ENCODE results near the gene MRPS18C.

MRPS18C gene

GRCh38 chr4:83455281-83456183, at the start of gene MRPS18C, which contains the start of gene HELQ:
Gene MRPS18C (plus strand): TSS chr4:83456058. CDS start chr4:83456078, 20 bp downstream.
Gene HELQ (minus strand): TSS chr4:83455823. CDS start chr4:83455693, 130 bp downstream.
- no peaks in the 10 kb centered on the region for H3K27me3 ChIP-seq (replicated peaks; ENCODE audit: control insufficient read depth, insufficient read depth, low read length)
- peak; percentile 91 for DNase-seq (ENCODE audit: extremely low read depth, insufficient read length)
- H3K4me3 ChIP-seq (replicated peaks; ENCODE audit: low read depth, low read length) = peak within 1 kb of the TSS; percentile 84
- H3K36me3 ChIP-seq (ENCODE audit: control insufficient read depth, insufficient read depth, low read length) = no peaks in the 10 kb centered on the region; the same call in none of the 2 replicates
- TF ChIP-seq CTCF (IDR thresholded peaks at IDR 0.05; ENCODE audit: insufficient read depth, low read length, poor library complexity, severe bottlenecking) = peak; percentile 9

DNA sequence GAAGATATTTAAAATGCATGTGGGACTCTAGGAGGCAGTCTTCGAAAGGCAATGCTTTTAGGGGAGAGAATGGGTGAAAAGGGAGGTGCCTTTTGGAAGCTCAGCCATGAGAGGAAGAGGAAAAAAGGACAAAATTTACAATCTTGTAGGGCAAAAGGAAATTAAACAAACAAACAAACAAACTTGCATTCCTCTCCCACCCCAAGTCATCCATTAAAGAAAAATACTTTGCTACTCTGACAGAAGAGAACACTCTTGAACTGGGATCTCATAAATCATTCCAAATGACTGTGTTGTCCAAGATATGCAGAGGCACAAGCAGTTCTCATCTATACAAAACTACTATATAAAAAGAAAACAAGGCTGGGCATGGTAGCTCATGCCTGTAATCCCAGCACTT, 47.0 kb upstream of the MRPS18C start:
- no peak overlapping the region for H3K4me3 ChIP-seq (replicated peaks; ENCODE audit: low read depth, low read length)

GRCh38 chr4:83413676-83414075, 42.2 kb upstream of the MRPS18C start:
- DNase-seq (ENCODE audit: extremely low read depth, insufficient read length) = no peak
- H3K36me3 ChIP-seq (ENCODE audit: control insufficient read depth, insufficient read depth, low read length) = peaks cover 7% of the 10 kb centered on the region
- H3K4me3 ChIP-seq (replicated peaks; ENCODE audit: low read depth, low read length) = no peak overlapping the region
- no peaks in the 10 kb centered on the region for H3K27me3 ChIP-seq (replicated peaks; ENCODE audit: control insufficient read depth, insufficient read depth, low read length)
- no peak for TF ChIP-seq CTCF (IDR thresholded peaks at IDR 0.05; ENCODE audit: insufficient read depth, low read length, poor library complexity, severe bottlenecking)

More for the DNA sequence above, 47.0 kb upstream of the MRPS18C start:
- Histone ChIP-seq H3K27me3 (replicated peaks; ENCODE audit: control insufficient read depth, insufficient read depth, low read length) (no peaks in the 10 kb centered on the region), H3K36me3 (ENCODE audit: control insufficient read depth, insufficient read depth, low read length) (peaks cover 1% of the 10 kb centered on the region)
- TF ChIP-seq CTCF (IDR thresholded peaks at IDR 0.05; ENCODE audit: insufficient read depth, low read length, poor library complexity, severe bottlenecking) = no peak
- no peak for DNase-seq (ENCODE audit: extremely low read depth, insufficient read length)

GRCh38 chr4:83417566-83417965, 38.3 kb upstream of the MRPS18C start:
- peaks cover 5% of the 10 kb centered on the region for H3K36me3 ChIP-seq (ENCODE audit: control insufficient read depth, insufficient read depth, low read length)
- DNase-seq (ENCODE audit: extremely low read depth, insufficient read length) = no peak
- no peak for TF ChIP-seq CTCF (IDR thresholded peaks at IDR 0.05; ENCODE audit: insufficient read depth, low read length, poor library complexity, severe bottlenecking)
- no peak overlapping the region for H3K4me3 ChIP-seq (replicated peaks; ENCODE audit: low read depth, low read length)
- H3K27me3 ChIP-seq (replicated peaks; ENCODE audit: control insufficient read depth, insufficient read depth, low read length) = no peaks in the 10 kb centered on the region

DNA sequence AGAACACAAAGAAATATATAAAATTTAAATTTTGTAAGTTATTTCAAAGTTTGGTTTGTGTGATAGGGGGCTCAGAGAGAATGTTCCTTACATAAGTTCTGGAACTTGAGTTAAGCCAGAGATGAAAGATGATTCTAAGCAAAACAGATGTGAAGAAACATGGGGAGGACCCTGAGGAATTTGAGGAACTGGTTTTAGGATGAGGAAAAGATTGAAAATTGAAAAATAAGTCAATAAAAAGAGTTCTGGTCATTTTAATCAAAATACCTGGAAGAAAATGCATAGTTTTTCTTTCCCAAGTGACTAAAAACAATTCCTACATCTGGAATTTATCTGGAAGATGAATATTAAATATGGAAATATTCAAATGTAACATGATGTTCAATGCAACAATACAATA, 37.6 kb upstream of the MRPS18C start:
- Histone ChIP-seq H3K27me3 (replicated peaks; ENCODE audit: control insufficient read depth, insufficient read depth, low read length) (no peaks in the 10 kb centered on the region), H3K4me3 (replicated peaks; ENCODE audit: low read depth, low read length) (no peak overlapping the region), H3K36me3 (ENCODE audit: control insufficient read depth, insufficient read depth, low read length) (peaks cover 5% of the 10 kb centered on the region)
- TF ChIP-seq CTCF (IDR thresholded peaks at IDR 0.05; ENCODE audit: insufficient read depth, low read length, poor library complexity, severe bottlenecking) = no peak
- no peak for DNase-seq (ENCODE audit: extremely low read depth, insufficient read length)

Measured in GM06990 (cell line).